Brain microvascular endothelial cell (primary cell): Measurements from ENCODE around the gene EEA1.
A peak's percentile ranks its signal among the peaks of the same experiment; 100 is the strongest.

Experiments
- DNase-seq: peaks from one replicate; pipeline ENCODE4 v3.0.0-alpha.2; 2020
- H3K27ac ChIP-seq: fragments of 250-450 bp; sonication (Bioruptor Pico); 2 replicates; pipeline ENCODE4 v1.5.1; 2020; ENCODE audit warnings: mild to moderate bottlenecking, moderate library complexity
- H3K27me3 ChIP-seq: fragments of 250-450 bp; sonication (Bioruptor Pico); replicated peaks from 2 replicates; pipeline ENCODE4 v1.5.1; 2020; ENCODE audit warnings: mild to moderate bottlenecking
- H3K36me3 ChIP-seq: fragments of 250-450 bp; sonication (Bioruptor Pico); replicated peaks from 2 replicates; pipeline ENCODE4 v1.5.1; 2020; ENCODE audit warnings: mild to moderate bottlenecking
- H3K4me3 ChIP-seq: 2 replicates; pipeline ENCODE4 v1.5.1; 2011; ENCODE audit warnings: low read depth, mild to moderate bottlenecking, control low read depth, low read length, moderate library complexity
- in situ Hi-C: cut with HindIII; loops from 2 replicates; pipeline ENCODE4 v1.10.0; 2017; ENCODE audit warnings: low sequenced_read_pairs, low pct_ligation_motif_present
- TF ChIP-seq, protein P1 (sequence below): IDR thresholded peaks from 2 replicates; pipeline ENCODE4 v1.5.1; 2011; ENCODE audit warnings: low read depth, mild to moderate bottlenecking, moderate library complexity, low read length, control low read depth, inconsistent platforms; ENCODE audit errors: missing control alignments

The EEA1 gene

GRCh38 chr12:92736605-92737004 lies 192.5 kb downstream of the EEA1 start:
- Histone ChIP-seq H3K36me3 (no peaks in the 10 kb centered on the region), H3K27me3 (no peaks in the 10 kb centered on the region), H3K4me3 (no peak overlapping the region), H3K27ac (no peak overlapping the region)
- DNase-seq, result no peak
- in situ Hi-C loops, result no loop called here
- TF ChIP-seq, protein P1, sequence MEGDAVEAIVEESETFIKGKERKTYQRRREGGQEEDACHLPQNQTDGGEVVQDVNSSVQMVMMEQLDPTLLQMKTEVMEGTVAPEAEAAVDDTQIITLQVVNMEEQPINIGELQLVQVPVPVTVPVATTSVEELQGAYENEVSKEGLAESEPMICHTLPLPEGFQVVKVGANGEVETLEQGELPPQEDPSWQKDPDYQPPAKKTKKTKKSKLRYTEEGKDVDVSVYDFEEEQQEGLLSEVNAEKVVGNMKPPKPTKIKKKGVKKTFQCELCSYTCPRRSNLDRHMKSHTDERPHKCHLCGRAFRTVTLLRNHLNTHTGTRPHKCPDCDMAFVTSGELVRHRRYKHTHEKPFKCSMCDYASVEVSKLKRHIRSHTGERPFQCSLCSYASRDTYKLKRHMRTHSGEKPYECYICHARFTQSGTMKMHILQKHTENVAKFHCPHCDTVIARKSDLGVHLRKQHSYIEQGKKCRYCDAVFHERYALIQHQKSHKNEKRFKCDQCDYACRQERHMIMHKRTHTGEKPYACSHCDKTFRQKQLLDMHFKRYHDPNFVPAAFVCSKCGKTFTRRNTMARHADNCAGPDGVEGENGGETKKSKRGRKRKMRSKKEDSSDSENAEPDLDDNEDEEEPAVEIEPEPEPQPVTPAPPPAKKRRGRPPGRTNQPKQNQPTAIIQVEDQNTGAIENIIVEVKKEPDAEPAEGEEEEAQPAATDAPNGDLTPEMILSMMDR, result no peak

- Histone ChIP-seq H3K27ac (peak overlapping the region; percentile 43), H3K36me3 (no peaks in the 10 kb centered on the region), H3K4me3 (no peak overlapping the region), H3K27me3 (no peaks in the 10 kb centered on the region)
- TF ChIP-seq, protein P1, result peak; percentile 30
- DNase-seq, result peak; percentile 78
- in situ Hi-C loops, result no loop called here
These were observed 193.9 kb downstream of the EEA1 start for GRCh38 chr12:92735131-92735721.

- DNase-seq, result no peak
- in situ Hi-C loops, result no loop called here
These were observed 195.4 kb downstream of the EEA1 start for GRCh38 chr12:92733661-92734060.

DNA sequence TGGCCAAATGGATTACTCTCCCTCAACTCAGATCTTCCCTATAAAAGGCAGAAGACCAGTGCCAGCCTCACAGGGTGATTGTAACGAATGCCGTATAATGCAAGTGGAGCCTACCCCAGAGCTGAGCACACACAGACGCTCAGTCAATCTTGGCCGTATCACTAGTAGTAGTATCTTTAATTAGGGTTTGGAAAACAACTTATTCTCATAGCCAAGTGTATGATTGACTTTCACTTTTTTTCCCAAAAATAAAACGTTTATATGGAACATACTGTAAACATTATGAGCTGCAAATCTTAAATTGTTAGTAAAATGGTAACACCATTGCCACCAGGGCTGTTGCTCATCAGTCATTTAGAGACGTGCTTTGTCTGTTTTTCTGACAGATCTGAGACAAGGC lies 195.9 kb downstream of the EEA1 start:
- Histone ChIP-seq H3K4me3 (no peak overlapping the region), H3K27me3 (no peaks in the 10 kb centered on the region), H3K27ac (no peak overlapping the region), H3K36me3 (no peaks in the 10 kb centered on the region)
- in situ Hi-C loops, result no loop called here
- TF ChIP-seq, protein P1, result no peak
- DNase-seq, result no peak

More at GRCh38 chr12:92733661-92734060, 195.4 kb downstream of the EEA1 start:
- Histone ChIP-seq H3K27me3 (no peaks in the 10 kb centered on the region), H3K4me3 (no peak overlapping the region), H3K27ac (no peak overlapping the region), H3K36me3 (no peaks in the 10 kb centered on the region)
- TF ChIP-seq, protein P1, result no peak

DNA sequence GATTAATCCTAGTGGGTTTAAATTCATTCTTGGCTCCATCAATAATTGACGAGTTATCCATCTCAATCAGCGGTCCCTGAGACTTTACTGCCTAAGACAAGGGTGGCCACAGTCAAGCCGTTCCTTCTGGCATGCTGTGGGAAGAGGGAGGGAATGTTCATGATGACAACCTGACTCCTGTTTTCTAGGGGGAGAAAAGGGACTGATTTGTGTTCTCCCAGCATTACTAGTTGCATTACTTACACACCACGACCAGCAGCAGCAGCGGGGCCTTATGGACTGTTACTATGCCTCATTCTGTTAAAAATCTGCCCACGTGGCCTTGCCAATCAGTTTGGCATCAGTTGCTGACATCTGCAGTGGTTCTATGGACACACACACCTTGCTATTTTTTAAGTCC lies 196.4 kb downstream of the EEA1 start:
- TF ChIP-seq, protein P1, result no peak
- Histone ChIP-seq H3K27ac (no peak overlapping the region), H3K27me3 (no peaks in the 10 kb centered on the region), H3K4me3 (no peak overlapping the region), H3K36me3 (no peaks in the 10 kb centered on the region)
- in situ Hi-C loops, result no loop called here
- DNase-seq, result no peak

- TF ChIP-seq, protein P1, result no peak
- in situ Hi-C loops, result no loop called here
- Histone ChIP-seq H3K27me3 (no peaks in the 10 kb centered on the region), H3K36me3 (no peaks in the 10 kb centered on the region), H3K27ac (no peak overlapping the region), H3K4me3 (no peak overlapping the region)
- DNase-seq, result no peak
These were observed 196.9 kb downstream of the EEA1 start for GRCh38 chr12:92732216-92732615.
